ENCODE results near the gene RAB4A.

GRCh38 chr1:229282295-229282823 lies 11.4 kb downstream of the RAB4A start:
- TF ChIP-seq CTCF (IDR thresholded peaks at IDR 0.05; ENCODE audit: insufficient read depth, low read length, poor library complexity, severe bottlenecking) (no peak), EZH2phosphoT487 (conservative IDR thresholded peaks at IDR 0.05; ENCODE audit: low read length) (no peak)

Data from SU-DHL-6 (cell line).